ENCODE measurements around the gene RITA1.
"Not testable (repeated sequence)": the region's sequence is repeated elsewhere in the genome, so short reads cannot be mapped to it uniquely, and the experiment has no call there.

The RITA1 gene, protein sequence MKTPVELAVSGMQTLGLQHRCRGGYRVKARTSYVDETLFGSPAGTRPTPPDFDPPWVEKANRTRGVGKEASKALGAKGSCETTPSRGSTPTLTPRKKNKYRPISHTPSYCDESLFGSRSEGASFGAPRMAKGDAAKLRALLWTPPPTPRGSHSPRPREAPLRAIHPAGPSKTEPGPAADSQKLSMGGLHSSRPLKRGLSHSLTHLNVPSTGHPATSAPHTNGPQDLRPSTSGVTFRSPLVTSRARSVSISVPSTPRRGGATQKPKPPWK

DNA sequence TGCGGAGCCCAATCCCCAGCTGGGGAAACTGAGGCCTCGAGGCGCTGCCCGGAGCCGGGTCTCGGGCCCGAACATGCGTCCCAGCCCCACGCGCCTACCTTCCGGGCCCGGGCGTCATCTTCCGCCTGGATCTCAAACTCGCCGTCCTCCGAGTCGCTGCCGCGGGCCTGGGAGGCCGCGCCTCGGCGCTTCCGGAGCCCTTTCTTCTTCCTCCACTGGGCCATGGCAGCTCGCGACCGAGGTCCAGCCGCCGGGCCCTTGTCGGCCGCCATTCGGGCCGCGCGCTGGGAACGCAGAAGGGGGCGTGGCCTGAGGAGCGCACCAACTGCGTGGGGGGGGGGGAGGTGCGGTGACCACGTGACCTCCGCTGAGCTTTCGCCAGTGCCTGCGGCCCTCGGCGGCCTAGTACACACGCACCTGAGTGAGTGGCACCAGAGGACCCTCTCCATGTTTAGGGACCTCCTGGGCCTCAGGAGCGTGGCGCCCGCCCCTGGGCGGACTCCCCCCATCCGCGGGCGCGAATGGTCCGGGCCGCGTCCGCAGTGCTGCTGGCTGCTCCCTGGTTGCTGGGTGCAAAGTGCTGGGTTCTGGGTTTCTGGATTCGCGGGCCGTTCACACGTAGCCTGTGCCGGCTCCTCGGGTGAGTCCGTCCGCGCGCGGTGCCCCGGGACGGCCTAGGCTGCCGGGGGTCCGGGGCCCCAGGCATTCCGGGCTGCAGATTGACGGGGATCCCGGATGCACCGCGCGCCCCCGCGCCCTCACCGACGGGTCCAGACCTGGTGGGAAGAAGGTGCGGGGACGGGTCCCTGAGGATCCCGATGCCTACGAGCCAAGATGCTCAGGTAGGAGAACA, at the start of gene RITA1, which contains the start of gene DDX54:
RITA1 (plus strand) TSS at position 542 of the 853 bp plus-strand sequence. CDS start 1,026 bp downstream, outside the sequence.
DDX54 (minus strand) TSS at position 299 of the 853 bp plus-strand sequence; CDS start at position 272, 27 bp downstream.
- Mint-ChIP-seq H3K4me1 (peaks cover 33% of the 10 kb centered on the region), H3K27me3 (no peaks in the 10 kb centered on the region)
- DNase-seq, result peak; percentile 82

DNA sequence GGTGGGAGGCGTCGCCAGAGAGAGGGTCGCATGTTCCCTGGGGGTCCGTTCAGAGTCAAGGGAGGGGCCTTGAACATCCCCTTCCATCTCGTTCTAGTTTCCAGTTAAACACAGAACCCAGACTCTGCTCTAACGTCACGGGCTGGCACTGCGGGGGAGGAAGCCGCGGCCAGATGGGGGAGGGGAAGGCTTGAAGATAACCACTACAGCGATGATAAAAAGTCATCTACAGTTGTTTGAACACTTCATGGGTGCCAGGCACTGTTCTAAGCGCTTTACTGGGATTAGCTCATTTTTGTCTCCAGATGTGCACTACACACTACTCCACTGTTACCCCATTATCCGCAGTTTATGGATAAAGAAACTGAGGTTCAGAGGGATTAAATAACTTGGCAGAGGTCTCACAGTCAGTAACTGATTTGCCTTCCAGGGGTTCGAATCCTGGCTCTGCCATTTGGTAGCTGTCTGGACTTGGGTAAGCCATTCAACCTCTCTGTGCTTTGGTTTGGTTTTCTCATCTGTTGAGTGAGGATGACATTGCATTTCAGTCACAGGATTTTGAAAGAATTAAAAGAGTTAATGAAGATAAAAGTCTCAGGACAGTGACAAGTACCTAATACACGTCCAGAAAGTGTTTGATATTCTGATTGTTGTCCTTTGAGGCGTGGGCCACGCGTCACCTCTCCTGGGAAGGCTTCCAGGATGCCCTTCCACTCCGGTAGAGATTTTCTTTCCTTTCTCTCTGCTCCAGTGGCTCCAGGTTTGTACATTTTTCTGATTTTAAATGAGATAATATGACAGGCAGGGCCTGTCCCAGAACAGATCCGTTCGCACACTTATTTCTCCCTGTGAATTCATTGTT, 49.2 kb upstream of the RITA1 start:
- Mint-ChIP-seq H3K27ac (peak overlapping the region; percentile 69), H3K27me3 (peaks cover 46% of the 10 kb centered on the region), H3K4me1 (peaks cover 17% of the 10 kb centered on the region), H3K36me3 (no peaks in the 10 kb centered on the region), H3K9me3 (no peaks in the 10 kb centered on the region), H3K4me3 (peak overlapping the region; percentile 68)
- peak; percentile 60 for DNase-seq
- CTCF ChIA-PET, result interaction anchor here (0.5 to 1.5 kb wide), 4 partner anchors 17 to 144 kb away, joined by 3 to 4 read pairs (median 4); no protein-coding TSS in a partner anchor

More for the DNA sequence above, at the start of gene RITA1, which contains the start of gene DDX54:
- Mint-ChIP-seq H3K9me3 (no peaks in the 10 kb centered on the region), H3K36me3 (peaks cover 32% of the 10 kb centered on the region), H3K27ac (peak within 1 kb of the TSS; percentile 98), H3K4me3 (peak within 1 kb of the TSS; percentile 92)
- CTCF ChIA-PET, result interaction anchor here (0.7 to 1.8 kb wide), 4 partner anchors 11 to 273 kb away, joined by 3 to 6 read pairs (median 4); no protein-coding TSS in a partner anchor

DNA sequence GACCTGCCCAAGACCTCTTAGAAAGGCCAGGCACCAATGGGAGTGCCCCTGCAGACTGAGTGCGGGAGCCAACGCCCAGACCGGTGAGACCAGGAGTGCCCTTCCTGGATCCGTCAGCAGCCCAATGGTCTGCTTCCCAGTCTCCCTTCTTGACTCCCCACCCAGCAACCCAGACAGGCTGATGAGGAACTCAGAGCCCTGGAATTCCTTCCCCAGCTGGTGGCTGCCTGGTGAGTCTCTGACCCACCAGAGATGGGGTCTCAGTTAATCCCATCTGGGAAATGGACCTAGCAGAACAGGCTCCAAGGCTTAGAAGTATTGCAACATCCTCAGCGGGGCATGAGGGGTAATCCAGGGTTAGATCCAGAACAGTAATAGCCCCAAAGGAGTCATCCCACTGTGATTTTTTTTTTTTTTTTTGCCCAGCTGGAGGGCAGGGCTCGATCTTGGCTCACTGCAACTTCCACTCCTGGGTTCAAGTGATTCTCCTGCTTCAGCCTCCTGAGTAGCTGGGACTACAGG, 48.5 kb upstream of the RITA1 start:
- H3K4me3 Mint-ChIP-seq, result no peak overlapping the region
- no peak overlapping the region for H3K27ac Mint-ChIP-seq
- H3K4me1 Mint-ChIP-seq, result peaks cover 17% of the 10 kb centered on the region
- CTCF ChIA-PET, result interaction anchor here (0.6 to 1.0 kb wide), 2 partner anchors 16 to 35 kb away, joined by 3 to 4 read pairs; no protein-coding TSS in a partner anchor
- peaks cover 46% of the 10 kb centered on the region for H3K27me3 Mint-ChIP-seq
- no peaks in the 10 kb centered on the region for H3K9me3 Mint-ChIP-seq
- no peak for DNase-seq
- no peaks in the 10 kb centered on the region for H3K36me3 Mint-ChIP-seq

DNA sequence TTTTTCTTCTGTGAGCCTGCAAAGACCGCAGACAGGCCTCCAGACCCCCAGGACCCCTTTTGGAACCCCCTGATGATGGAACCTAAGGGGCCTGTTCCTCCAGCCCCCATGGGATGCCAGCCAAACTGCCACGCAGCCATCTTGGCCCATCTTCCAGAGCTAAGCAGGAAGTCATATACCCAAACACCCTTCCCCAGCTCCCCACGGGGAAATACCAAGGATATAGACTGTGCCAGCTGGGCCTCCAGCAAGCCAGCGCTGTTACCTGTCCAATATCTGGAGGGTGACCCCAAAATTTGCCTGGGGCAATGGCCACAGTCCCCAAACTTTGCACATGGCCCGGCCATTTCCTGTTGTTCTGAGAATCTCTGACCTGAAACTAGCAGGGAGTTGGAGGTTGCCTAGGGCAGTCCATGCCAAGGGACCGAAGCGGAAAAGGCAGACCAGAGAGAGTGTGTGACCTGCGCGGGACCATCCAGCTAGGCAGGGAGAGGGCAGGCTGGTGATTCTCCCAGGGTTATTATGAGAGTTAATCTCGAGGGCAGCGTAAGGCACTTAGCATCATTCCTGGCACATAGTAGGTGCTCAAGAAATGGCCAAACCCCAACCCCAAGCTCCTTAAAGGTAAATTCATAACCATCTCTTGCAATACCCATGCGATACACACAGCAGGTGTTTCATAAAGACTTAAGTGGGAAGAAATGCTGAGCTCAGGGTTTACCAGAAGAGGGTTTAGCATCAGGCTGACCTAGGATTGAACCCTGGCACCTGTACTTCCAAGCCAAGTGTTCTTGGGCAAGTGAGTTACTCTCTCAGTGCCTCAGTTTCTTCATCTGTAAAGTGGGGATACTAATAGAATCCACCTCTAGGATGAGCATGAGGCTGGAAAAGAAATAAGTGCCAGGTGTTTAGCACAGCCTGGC, 47.4 kb upstream of the RITA1 start:
- no peak for DNase-seq
- Mint-ChIP-seq H3K27ac (no peak overlapping the region), H3K4me3 (no peak overlapping the region), H3K9me3 (no peaks in the 10 kb centered on the region), H3K36me3 (no peaks in the 10 kb centered on the region), H3K4me1 (peaks cover 17% of the 10 kb centered on the region), H3K27me3 (peaks cover 46% of the 10 kb centered on the region)
- CTCF ChIA-PET, result interaction anchor here (0.6 to 1.3 kb wide), 2 partner anchors 15 to 34 kb away, joined by 3 to 6 read pairs; no protein-coding TSS in a partner anchor

DNA sequence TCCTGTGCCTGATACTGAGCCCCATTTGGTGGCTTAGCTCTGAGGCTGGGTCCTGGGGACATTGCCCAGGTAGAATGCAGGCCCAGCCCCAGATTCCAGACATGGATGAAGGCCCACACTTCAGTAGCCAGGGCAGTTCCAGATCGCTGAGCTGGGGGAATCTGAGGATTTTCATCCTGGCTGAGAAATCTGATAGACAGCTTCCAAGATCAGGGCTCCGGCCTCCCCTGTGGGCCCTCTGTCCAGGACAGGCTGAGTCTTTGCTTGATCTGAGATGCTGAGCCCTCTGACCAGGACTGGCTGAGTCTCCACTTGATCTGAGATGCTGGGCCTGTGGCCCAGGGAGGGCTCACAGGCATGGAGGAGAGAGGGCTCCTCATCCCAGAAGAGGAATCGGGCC, 46.7 kb upstream of the RITA1 start:
- Mint-ChIP-seq H3K36me3 (no peaks in the 10 kb centered on the region), H3K27ac (no peak overlapping the region), H3K4me1 (peaks cover 17% of the 10 kb centered on the region), H3K27me3 (peaks cover 42% of the 10 kb centered on the region), H3K4me3 (no peak overlapping the region), H3K9me3 (no peaks in the 10 kb centered on the region)
- CTCF ChIA-PET, result interaction anchor here (0.9 to 1.6 kb wide), 3 partner anchors 12 to 35 kb away, joined by 3 to 6 read pairs (median 3); no protein-coding TSS in a partner anchor
- DNase-seq, result no peak

DNA sequence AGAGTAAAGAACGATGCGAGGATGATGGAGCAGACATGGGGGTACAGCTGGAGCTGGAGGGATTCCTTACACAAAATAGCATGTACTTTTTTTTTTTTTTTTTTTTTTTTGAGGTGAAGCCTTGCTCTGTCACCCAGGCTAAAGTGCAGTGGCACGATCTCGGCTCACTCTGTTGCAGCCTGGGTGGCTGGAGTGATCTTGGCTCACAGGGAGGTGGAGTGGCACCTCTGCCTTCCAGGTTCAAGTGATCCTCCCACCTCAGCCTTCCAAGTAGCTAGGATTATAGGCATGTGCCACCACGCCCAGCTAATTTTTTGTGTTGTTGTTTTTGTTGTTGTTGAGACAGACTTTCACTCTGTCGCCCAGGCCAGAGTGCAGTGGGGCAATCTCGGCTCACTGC, 44.8 kb upstream of the RITA1 start:
- H3K4me3 Mint-ChIP-seq, result no peak overlapping the region
- no peak for DNase-seq
- no peak overlapping the region for H3K27ac Mint-ChIP-seq
- peaks cover 27% of the 10 kb centered on the region for H3K27me3 Mint-ChIP-seq
- H3K36me3 Mint-ChIP-seq, result no peaks in the 10 kb centered on the region
- no peaks in the 10 kb centered on the region for H3K9me3 Mint-ChIP-seq
- CTCF ChIA-PET, result no interaction called here
- peaks cover 12% of the 10 kb centered on the region for H3K4me1 Mint-ChIP-seq

DNA sequence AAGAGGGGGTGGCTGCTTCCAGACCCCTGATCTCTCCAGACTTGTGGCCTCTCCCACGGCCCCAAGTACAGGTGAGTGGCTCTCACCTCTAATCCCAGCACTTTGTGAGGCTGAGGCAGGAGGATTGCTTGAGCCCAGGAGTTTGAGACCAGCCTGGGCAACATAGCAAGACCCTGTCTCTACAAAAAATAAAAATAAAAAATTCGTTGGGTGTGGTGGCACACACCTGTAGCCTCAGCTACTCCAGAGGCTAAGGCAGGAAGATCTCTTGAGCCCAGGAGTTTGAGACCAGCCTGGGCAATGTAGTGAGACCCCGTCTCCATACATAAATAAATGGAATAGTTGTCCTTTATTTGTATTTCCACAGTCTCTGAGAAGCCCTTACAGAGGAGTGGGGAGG, 43.8 kb upstream of the RITA1 start:
- H3K36me3 Mint-ChIP-seq, DNase-seq, H3K9me3 Mint-ChIP-seq, CTCF ChIA-PET, H3K27ac Mint-ChIP-seq, H3K4me3 Mint-ChIP-seq, H3K4me1 Mint-ChIP-seq: not testable (repeated sequence)
- peaks cover 20% of the 10 kb centered on the region for H3K27me3 Mint-ChIP-seq

DNA sequence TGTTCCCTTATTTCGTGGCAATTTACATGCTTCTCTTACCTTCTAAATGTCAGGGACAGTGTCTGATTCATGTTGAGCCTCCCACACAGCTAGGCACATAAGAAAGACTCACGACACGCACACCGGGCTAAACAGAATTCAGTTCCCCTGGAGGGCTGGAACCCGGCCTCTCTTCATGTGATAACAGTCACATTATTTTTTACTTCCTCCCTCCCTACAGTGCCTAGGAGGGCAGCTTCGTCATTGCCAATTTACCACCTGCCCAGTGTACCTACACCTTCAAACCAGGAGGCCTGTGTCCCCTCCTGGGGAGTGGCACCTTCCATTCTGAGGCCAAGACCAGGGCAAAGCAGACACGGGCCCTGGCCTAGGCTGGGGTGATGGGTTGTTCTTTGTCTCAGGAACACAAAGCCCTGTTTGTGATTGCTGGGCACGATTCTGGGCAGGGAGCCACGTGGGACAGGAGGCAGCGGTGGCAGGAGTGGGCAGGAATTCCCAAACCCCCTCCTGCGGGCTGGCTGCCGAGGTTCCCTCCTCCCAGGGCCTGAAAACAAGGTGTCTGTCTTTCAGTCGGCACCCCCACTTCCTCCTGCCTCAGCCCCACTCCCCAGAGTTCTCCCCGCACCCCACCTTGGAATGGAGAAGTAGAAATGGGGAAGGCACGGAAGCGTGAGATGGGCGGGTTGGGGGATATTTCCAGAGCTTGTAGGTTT, 43.2 kb upstream of the RITA1 start:
- Mint-ChIP-seq H3K36me3 (no peaks in the 10 kb centered on the region), H3K27me3 (peaks cover 15% of the 10 kb centered on the region), H3K27ac (no peak overlapping the region), H3K9me3 (no peaks in the 10 kb centered on the region), H3K4me1 (no peaks in the 10 kb centered on the region), H3K4me3 (no peak overlapping the region)
- no peak for DNase-seq
- CTCF ChIA-PET, result interaction anchor here (0.8 kb wide), 1 partner anchor 11 kb away, joined by 3 read pairs; no protein-coding TSS in a partner anchor

DNA sequence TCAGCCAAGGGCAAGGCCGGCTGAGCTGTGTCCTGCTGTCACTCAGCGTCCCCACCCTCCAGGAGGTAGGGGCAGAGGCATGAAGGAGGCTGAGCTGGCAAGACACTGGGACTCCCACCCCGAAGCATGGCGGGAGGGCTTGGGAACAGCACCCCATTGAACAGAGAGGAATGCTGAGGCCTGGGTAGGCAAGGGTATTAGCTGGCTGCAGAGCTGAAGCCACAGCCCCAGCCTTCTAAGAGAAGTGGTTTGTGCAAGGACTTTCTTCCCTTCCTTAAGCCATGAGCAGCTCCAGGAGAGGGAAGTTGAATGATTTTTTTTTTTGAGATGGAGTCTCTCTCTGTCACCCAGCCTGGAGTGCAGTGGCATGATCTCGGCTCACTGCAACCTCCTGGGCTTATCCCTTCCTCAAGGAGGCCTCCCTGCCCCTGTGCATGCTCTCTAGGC, 42.6 kb upstream of the RITA1 start:
- DNase-seq, result no peak
- H3K4me1 Mint-ChIP-seq, result no peaks in the 10 kb centered on the region
- CTCF ChIA-PET, result interaction anchor here (0.8 kb wide), 1 partner anchor 12 kb away, joined by 3 read pairs; no protein-coding TSS in a partner anchor
- H3K27ac Mint-ChIP-seq, result no peak overlapping the region
- peaks cover 16% of the 10 kb centered on the region for H3K27me3 Mint-ChIP-seq
- no peaks in the 10 kb centered on the region for H3K36me3 Mint-ChIP-seq
- H3K4me3 Mint-ChIP-seq, result no peak overlapping the region
- no peaks in the 10 kb centered on the region for H3K9me3 Mint-ChIP-seq

DNA sequence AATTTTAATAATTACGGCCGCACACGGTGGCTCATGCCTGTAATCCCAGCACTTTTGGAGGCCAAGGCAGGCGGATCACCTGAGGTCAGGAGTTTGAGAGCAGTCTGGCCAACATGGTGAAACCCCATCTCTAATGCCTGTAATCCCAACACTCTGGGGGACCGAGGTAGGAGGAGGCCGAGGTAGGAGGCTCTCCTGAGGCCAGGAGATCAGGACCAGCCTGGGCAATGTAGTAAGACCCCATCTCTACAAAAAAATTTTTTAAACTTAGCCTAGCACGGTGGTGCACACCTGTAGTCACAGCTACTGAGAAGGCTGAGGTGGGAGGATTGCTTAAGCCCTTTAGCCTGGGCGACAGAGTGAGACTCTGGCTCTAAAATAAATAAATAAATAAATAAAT, 41.6 kb upstream of the RITA1 start:
- Mint-ChIP-seq H3K9me3 (no peaks in the 10 kb centered on the region), H3K4me1 (no peaks in the 10 kb centered on the region), H3K4me3 (no peak overlapping the region), H3K36me3 (no peaks in the 10 kb centered on the region), H3K27me3 (peaks cover 16% of the 10 kb centered on the region), H3K27ac (no peak overlapping the region)
- CTCF ChIA-PET, result no interaction called here
- no peak for DNase-seq

DNA sequence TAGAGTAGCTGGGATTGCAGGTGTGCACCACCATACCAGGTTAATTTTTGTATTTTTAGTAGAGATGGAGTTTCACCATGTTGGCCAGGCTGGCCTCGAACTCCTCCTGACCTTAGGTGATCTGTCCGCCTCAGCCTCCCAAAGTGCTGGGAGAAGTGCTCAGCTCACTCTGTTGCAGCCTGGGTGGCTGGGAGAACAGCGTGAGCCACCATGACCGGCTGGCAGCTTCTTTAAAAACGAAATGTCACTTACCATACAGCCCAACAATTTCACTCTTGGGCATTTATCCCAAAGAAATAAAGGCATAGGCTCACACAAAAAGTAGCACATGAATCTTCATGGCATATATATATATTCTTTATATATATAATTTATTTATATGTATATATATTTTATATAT, 40.7 kb upstream of the RITA1 start:
- Mint-ChIP-seq H3K4me3 (no peak overlapping the region), H3K27ac (no peak overlapping the region), H3K36me3 (no peaks in the 10 kb centered on the region), H3K27me3 (peaks cover 24% of the 10 kb centered on the region), H3K9me3 (no peaks in the 10 kb centered on the region), H3K4me1 (no peaks in the 10 kb centered on the region)
- DNase-seq, result no peak
- CTCF ChIA-PET, result interaction anchor here (0.7 to 0.8 kb wide), 2 partner anchors 96 to 280 kb away, joined by 3 to 4 read pairs; no protein-coding TSS in a partner anchor
